GM12874 (cell line): Measurements from ENCODE around the gene NRCAM.

Source experiments
- TF ChIP-seq, protein P1 (sequence below): IDR thresholded peaks from 2 replicates; pipeline ENCODE4 v1.5.1; 2011; ENCODE audit warnings: low read depth, mild to moderate bottlenecking, control low read depth, low read length, moderate library complexity; ENCODE audit not compliant: insufficient read depth

NRCAM gene

DNA sequence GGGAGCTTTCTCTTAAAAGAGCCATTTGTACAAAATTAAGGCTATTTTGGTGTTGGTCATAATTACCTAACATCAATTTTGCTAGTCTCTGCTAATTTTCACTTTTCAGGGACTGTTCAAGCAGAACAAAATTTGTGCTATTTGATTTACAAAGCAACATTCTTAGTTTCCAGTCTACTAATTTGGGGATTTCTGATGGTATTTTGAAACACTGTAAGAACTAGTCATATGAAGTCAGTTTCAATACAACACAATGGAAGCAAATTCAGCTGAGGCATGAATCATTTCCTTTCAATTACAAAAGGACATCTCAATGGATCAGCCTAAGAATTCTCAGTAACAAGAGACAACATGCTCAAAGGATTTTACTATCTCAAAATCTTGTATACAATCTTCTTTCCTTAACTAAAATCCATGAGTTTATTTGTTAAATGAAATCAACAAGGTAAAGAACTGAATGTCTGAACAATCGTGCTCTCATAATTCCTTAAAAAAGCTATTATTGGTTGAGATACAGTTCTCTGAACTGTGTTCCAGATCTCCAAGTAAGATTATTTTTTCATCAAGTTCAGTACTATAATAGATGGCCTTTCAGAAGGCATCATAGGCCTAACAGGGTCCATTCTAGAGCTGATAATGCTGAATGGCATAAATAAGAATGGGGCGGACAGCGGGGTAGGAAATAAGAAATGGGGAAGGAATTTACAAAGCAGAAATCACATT lies 144.6 kb downstream of the NRCAM start:
- TF ChIP-seq, protein P1, sequence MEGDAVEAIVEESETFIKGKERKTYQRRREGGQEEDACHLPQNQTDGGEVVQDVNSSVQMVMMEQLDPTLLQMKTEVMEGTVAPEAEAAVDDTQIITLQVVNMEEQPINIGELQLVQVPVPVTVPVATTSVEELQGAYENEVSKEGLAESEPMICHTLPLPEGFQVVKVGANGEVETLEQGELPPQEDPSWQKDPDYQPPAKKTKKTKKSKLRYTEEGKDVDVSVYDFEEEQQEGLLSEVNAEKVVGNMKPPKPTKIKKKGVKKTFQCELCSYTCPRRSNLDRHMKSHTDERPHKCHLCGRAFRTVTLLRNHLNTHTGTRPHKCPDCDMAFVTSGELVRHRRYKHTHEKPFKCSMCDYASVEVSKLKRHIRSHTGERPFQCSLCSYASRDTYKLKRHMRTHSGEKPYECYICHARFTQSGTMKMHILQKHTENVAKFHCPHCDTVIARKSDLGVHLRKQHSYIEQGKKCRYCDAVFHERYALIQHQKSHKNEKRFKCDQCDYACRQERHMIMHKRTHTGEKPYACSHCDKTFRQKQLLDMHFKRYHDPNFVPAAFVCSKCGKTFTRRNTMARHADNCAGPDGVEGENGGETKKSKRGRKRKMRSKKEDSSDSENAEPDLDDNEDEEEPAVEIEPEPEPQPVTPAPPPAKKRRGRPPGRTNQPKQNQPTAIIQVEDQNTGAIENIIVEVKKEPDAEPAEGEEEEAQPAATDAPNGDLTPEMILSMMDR = no peak

DNA sequence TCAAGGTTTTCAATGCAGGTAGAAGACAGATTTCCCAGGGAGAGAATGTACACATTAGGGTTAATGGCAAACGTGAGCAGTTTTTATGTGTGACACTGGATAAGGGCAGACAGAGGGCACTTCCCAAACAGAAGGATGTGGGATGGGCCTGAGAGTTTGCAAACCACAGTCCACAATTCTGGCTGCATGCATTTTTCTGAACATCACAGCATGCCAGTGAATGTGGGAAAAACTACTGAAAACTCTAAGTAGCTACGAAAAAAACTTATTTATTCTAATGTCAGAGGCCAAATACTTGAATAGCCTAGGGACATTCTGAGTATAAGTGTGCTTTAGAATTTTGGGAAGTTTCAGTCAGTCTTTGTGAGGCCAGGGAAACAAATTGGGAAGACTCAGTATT lies 145.9 kb downstream of the NRCAM start:
- TF ChIP-seq, protein P1 = no peak

DNA sequence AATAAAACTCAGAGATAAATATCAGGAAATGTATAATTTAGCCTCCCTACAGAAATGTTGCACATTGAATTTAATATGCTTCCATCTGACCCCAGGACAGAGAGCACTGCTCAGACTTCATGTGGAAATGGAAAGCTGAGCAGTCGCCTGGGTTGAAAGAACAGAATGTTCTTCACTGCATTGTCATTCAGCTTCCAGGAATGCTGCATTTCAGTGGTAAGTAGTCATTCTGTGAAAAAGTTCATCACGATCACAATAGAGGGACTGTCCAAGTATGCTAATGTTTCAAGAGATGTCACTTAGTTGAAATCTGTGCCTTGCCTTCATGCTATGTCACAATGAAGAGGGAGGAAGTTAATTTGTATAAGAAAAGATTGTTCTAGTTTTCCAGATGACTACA lies 147.3 kb downstream of the NRCAM start:
- TF ChIP-seq, protein P1 = no peak

DNA sequence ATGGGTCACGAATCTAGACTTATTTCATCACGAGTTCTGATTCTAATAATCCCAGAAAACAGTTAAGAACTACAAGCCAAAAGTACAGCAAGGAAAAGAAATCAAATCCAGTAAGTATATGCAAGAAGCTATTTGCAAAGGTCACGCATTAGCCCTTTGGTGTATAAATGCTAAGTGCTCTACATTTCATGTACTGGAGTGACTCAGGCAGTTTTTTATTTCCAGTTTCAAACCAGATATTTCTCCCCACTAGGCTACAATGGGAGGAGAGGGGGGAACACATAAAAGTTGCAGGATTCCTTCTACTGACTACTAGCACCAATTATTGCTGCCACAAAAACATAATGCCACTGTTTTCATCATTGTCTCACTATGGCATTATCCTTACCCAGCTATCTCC lies 148.0 kb downstream of the NRCAM start:
- TF ChIP-seq, protein P1 = no peak

DNA sequence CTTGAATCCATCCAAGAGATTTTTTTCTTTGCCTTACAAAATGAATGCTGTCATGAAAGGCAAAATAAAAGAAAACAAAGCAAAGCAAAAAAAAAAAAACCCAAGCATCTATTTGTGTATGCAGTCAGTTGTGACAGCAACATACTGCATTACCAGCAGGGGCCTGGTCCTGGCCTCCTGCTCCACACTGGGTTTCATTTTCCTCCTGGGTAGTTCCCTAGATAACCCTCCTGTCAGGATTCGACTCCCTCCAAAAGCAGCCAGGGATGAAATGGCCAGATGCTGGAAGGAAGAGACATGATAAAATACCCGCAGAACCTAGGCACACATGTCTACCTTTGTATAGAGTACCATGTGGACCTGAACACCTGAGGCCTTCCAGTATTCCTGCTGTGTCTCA lies 148.6 kb downstream of the NRCAM start:
- TF ChIP-seq, protein P1 = no peak

DNA sequence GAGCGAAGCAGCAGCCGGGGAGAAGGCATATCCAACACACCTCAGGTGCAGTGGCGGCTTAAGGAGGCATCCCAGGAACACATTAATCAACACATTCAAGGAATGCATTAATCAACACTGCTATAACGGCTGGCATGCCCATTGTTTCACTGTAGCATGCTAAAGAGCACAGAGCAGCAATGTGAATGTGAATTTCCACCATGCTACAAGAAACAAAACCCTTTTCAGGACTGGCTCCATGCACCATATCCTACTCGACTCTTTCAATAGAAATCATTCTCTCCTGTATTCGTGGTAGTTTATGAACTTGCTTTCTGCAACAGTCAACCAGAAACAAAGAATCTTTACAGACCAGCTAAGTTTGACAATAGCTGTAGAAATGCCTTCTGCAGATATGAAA lies 149.0 kb downstream of the NRCAM start:
- TF ChIP-seq, protein P1 = no peak

DNA sequence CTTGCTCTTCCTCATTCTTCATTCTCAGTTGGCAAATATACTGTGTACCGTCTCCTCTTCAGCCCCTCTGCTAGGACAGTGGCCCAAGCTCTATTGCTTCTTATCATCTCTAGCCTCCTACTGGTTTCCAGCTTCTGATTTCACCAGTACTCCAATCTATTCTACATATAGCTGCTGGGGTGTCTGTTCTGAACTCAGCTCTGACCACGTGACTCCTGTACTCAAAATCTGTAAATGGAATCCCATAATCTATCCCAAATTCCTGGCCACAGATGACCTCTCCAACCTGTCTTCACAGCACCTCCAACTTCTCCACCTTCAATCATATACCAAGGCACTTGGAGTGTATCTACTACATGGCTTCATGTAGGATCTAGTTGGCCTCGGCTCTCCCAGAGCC lies 152.9 kb downstream of the NRCAM start:
- TF ChIP-seq, protein P1 = no peak
